ENCODE measurements around the gene GAS2L1.

The GAS2L1 gene

GRCh38 chr22:29327089-29327764 lies 20.8 kb downstream of the GAS2L1 start:
- no peak for TF ChIP-seq CTCF (IDR thresholded peaks at IDR 0.05)

- TF ChIP-seq CTCF (IDR thresholded peaks at IDR 0.05), result no peak
These were observed 21.6 kb downstream of the GAS2L1 start for GRCh38 chr22:29328055-29328454.

- TF ChIP-seq CTCF (IDR thresholded peaks at IDR 0.05), result no peak
These were observed 22.4 kb downstream of the GAS2L1 start for GRCh38 chr22:29328566-29329500.

- no peak for TF ChIP-seq CTCF (IDR thresholded peaks at IDR 0.05)
These were observed 23.1 kb downstream of the GAS2L1 start for GRCh38 chr22:29329581-29329980.

GRCh38 chr22:29330291-29330690 lies 23.8 kb downstream of the GAS2L1 start:
- TF ChIP-seq CTCF (IDR thresholded peaks at IDR 0.05), result no peak

- TF ChIP-seq CTCF (IDR thresholded peaks at IDR 0.05), result no peak
These were observed 24.3 kb downstream of the GAS2L1 start for GRCh38 chr22:29330753-29331152.

GRCh38 chr22:29331213-29331612 lies 24.8 kb downstream of the GAS2L1 start:
- TF ChIP-seq CTCF (IDR thresholded peaks at IDR 0.05), result no peak
